Limb (tissue), 2 donors: ENCODE results near the gene GPR152.
"Not testable (repeated sequence)": the region's sequence is repeated elsewhere in the genome, so short reads cannot be mapped to it uniquely, and the experiment has no call there.

Experiments
- DNase-seq, 2 donors: peaks; one replicate each; pipeline ENCODE4 v3.0.0-alpha.2; 2016; ENCODE audit errors: extremely low spot score in 2 of 2

GPR152 gene

GRCh38 chr11:67466367-67466766 is 13.8 kb upstream of the GPR152 start:
- DNase-seq: no peak

- not testable (repeated sequence) for DNase-seq
Observed at GRCh38 chr11:67465530-67465929, 13.0 kb upstream of the GPR152 start.

- no peak for DNase-seq
Observed at GRCh38 chr11:67465189-67465510, 12.6 kb upstream of the GPR152 start.

DNA sequence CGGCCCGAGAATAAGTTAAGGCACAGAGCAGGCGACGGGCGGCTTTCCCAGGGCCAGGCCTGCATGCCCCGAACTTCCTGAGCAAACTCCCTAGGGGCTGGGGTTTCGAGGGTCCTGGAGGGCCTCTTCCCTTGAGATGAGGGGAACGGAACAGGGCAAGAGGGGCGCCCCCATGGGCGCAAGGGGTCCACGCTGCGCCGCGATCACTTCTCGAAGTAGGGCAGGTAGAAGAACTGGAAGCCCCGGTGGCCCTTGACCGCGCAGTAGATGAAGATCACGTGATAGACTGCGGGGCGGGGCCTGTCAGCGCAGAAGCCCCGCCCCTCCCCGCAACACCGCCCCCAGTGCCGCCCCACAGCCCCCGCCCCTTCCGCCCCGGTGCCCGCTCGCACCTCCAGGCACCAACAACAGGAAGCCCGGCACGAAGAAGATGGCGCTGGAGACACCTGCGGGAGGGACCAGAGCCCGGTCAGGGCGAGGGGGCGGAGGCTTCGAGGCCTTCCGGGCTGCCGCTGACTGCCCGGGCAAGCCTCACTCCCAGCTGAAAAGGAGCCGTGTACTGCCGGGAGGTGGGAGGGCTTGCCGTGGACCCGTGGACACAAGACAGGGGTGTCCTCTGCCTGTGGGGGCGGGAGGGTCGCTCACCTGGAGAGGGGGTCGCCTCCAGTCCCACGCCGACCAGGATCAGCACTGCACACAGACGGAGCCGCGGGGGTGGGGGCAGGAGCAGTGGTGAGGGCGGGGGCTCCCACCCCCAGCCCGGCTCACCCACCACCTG is 12.1 kb upstream of the GPR152 start:
- peak; percentile 64 to 90 for DNase-seq

DNA sequence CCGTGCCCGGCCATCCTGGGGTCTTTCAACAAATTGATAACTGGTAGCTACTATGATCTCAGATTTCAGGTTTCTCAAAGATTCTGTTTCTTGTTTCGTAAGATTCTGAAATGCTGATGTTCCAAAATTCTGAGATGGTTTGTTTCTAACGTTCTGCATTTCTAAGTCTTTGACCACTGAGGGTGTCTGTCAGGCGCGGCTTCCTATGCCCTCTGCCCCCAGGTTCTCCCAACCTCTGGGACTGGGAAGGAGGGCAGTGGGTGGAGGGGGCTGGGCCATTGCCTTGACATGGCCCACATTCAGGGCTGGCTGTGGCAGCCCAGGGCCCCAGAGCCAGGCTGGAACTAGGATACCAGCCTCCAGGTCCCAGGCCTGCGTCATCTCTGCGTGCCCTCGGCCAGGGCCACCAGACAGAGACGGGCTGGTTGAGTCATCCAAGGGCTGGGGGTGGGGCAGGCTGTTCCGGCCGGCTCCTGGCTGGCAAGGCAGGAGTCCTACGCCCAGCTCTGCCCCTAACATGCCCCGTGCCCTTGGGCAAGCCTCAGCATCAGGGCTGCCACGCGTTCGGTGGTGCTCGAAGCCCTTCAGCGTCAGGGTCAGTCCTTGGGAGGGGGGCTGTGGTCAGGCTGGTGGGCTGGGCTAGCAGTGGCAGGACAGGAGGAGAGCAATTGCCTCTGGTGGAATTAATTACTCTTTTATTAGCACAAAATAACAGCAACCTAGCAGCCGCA is 11.3 kb upstream of the GPR152 start:
- no peak for DNase-seq

GRCh38 chr11:67463186-67463585 is 10.7 kb upstream of the GPR152 start:
- no peak for DNase-seq

DNA sequence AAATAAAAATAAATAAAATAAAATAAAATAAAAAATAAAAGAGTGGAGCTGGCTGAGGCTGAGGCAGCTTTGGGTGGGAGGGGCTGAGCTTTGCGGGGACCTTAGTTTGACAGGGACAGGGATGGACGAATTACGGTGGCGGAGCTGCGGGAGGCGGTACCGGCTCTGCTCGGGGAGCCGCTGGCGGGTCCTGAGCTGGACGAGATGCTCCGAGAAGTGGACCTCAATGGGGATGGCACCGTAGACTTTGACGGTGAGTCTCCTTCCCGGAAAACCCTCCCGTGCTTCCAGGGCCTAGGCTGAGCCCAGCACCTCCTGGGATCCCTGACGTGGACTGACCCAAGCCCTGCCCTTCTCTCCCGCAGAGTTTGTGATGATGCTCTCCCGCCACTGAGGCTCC is 5.7 kb upstream of the GPR152 start:
- DNase-seq: no peak

DNA sequence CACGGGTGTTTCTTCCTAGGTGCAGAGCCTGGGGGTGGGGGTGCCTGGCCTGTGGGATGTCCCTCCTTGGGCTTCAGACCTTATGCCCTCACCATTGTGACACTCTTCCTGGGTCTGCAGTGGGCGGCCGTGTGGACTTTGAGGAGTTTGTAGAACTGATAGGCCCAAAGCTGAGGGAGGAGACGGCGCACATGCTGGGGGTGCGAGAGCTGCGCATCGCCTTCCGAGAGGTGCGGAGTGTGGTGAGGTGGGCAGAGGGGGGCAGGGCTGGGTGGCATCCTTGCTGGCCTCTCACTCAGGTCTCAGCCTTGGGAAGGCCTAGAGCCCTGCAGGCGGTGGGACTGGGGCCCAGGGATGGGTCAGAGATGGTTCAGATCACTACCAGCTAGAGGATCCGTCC is 4.9 kb upstream of the GPR152 start:
- DNase-seq: no peak

- DNase-seq: no peak
Observed at GRCh38 chr11:67456068-67456705, 3.7 kb upstream of the GPR152 start.

- no peak for DNase-seq
Observed at GRCh38 chr11:67455054-67455453, 2.5 kb upstream of the GPR152 start, which contains the start of gene CABP4. CABP4 (plus strand) TSS chr11:67455354; CDS start chr11:67455424, 70 bp downstream.

DNA sequence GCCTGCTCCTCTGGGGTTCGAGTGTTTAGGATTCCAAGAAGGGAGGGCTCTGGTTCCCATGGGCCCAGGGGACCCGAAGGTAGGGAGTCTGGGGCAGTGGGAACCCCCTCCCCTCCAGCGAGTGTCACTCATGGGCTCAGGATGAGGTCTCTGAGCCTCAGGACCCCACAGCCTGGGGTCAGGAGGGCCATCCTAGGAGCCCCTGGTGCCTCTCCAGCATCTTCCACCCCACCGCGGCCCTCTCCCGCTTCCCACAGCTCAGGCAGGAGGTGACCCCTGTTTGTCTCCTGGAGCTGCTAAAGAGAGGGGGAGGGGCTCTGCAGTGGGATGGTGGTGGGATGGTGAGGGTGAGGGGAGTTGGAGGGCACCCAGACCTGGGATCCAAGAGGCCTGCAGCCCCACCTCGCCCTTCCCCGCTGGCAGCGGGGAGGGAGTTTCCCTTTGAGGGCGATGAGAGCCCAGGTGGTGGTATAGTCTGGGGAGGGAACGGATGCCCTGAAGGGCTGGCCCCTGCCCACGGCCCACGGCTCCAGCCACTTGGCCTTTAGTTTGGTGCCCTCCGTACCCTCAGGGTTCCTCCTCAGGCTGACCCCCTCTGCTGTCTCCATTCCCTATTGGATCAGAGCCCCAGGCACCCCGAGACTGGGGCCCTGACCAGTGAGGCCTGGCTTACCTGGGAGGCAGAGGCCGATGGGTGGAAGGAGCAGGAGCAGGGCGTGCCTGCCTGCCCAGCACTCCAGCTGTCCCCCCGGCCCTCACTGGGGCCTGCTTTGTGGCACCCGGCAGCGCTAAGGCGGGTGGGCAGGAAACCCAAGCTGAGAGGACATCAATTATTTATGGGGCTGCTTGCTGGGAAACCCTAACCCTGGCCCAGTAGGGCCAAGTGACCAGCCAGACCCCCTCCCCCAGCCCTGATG is 1.5 kb upstream of the GPR152 start:
- no peak for DNase-seq

- no peak for DNase-seq
Observed at GRCh38 chr11:67451658-67451976, 912 bp downstream of the GPR152 start.

DNA sequence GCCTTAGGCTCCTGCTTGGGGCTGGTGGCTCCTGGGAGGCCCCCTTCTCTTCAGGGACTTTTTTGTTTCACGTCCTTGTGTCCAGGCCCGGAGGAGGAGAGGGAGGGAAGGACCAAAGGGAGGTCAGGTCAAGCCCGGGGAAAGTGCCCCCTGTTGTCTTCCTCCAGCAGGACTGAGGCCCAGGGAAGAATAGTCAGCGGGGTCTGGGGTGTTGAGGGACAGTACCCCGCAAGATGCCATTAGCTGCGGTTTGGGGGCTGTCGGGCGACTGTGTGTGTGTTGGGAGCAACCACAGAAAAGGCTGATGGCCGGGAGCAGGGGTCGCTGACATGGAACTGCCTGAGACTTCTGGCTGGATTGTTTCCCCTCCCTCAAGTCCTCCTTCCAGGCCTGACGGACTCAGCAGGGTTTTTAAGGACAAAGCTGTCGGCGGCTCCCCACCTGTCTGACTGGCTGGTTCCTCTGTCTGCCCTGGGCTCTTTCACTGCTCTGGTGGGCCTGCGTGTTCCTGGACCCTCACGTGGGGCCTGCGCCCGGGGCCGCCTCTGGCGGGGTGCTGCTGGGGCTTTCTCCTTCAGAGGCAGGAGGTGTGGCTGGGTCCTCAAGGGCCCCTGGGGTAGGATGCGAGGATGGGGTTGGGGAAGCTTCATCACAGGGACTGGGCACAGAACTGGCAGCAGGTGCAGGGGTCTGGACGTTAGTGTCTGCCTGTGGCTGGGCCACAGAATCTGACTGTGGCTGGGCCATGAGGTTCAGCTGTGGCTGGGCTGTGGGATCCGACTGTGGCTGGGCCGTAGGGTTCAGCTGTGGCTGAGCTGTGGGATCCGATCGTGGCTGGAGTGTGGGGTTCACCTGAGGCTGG is 1.5 kb downstream of the GPR152 start:
- no peak for DNase-seq

- no peak for DNase-seq
Observed at GRCh38 chr11:67449116-67449844, 3.2 kb downstream of the GPR152 start.

GRCh38 chr11:67448220-67448609 is 4.3 kb downstream of the GPR152 start:
- DNase-seq: no peak

GRCh38 chr11:67445515-67445914 is 7.0 kb downstream of the GPR152 start:
- no peak for DNase-seq

DNA sequence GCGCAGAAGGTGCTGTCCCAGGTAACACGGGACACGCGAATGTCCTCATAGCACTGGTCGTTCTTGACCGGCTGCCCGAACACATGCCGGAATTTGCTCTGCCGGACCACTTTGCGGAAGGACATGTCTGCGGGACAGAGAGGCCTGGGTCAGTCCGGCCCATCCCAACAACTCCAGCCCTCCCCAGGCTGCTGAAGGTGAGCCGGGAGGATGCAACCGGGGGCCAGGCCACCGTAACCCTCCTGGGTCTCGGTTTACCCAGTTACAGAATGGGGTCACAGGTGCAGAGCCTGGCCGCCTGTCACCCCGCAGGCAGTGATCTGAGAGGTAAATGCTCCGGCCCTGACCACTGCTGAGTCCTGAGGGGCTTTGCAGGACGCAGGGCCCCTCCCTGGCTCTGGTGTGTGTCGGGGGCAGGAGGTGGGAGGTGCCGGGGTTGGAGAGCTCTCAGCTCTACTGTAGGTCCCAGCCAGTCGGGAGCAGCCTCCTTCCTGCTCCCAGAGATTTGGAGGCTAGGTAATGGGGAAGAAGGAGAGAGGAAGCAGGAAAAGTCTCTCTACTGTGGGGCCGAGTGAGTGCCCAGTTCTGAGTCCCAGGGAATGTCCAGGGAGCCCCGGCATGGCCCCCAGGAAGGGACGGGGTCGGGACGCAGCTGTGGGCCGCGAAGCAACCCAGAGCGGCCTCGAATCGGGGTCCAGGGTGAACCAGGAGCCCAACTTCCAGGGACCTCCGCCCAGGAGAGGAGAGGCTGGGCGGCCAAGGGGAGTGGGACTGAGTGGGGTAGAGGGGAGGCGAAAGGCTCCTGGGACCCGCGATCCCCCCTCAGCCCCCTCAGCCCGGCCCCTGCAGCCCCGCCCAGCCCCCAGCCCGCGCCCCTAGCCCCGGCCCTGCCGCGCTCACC is 9.8 kb downstream of the GPR152 start:
- DNase-seq: peak in 1 of 2 donors; percentile 33

DNA sequence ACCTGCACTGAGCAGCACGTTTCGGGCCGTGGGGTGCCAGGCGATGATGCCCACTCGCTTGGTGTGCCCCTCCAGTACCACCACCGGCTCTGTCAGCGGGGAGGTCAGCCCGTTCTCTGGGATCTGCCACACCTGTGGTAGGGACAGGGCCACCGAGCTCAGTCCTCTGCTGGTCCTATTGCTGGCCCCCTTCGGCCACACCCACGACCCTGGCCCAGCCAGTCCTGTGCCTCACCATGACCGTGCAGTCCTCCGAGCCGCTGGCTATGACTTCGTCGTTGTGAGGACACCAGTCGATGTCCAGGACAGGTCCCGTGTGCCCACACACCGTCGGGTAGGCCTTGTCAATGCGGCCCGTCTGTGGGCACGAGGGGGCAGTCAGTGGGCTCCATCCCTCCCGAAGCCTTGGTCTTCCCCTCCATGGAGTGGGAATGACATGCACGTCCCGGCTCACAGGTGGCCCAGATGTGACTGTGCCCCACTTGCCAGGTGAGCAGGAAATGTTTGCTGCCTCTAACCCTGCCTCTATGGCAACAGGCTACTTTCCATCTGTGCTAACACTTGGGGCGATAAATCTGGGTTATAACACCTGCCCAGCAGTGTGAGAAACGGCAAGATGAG is 10.7 kb downstream of the GPR152 start:
- no peak for DNase-seq
